TTC549 (cell line): ENCODE measurements around the gene USP34.
"Not testable (repeated sequence)": the region's sequence is repeated elsewhere in the genome, so short reads cannot be mapped to it uniquely, and the experiment has no call there.

Source experiments
- FAIRE-seq: peaks from 2 replicates; lab custom pipeline; 2012; peaks lifted over from hg19 to GRCh38; lab: Jason Lieb, UNC

The USP34 gene

GRCh38 chr2:61148091-61148490 is 322.8 kb downstream of the USP34 start:
- not testable (repeated sequence) for FAIRE-seq

GRCh38 chr2:61145990-61146389 is 324.9 kb downstream of the USP34 start:
- FAIRE-seq = no peak

- peak; percentile 97 for FAIRE-seq
Measured at GRCh38 chr2:61144697-61145268, 326.1 kb downstream of the USP34 start.

- FAIRE-seq = no peak
Measured at GRCh38 chr2:61141151-61141550, 329.7 kb downstream of the USP34 start.

- no peak for FAIRE-seq
Measured at GRCh38 chr2:61138859-61139258, 332.0 kb downstream of the USP34 start.
